ENCODE results near the gene PAM16. TPM values are rescaled to one million over a fixed set of nuclear protein-coding genes. Genes with fewer than 3 reads are reported as not detected.

The PAM16 gene
- total RNA-seq, 1 experiment from 2014 or later = 117 TPM

- ChIA-PET CTCF (interaction anchor here (0.5 to 2.0 kb wide), 7 partner anchors 9 to 280 kb away, joined by 3 to 5 read pairs (median 3); no protein-coding TSS in a partner anchor), POLR2A (interaction anchor here (0.8 to 1.2 kb wide), 2 partner anchors 9 to 135 kb away, joined by 3 to 4 read pairs; no protein-coding TSS in a partner anchor)
- no peak overlapping the region for H3K27ac Mint-ChIP-seq (ENCODE audit: low read depth, unreplicated experiment)
- H3K4me3 Mint-ChIP-seq (ENCODE audit: unreplicated experiment) = no peak overlapping the region
- TF ChIP-seq CTCF (IDR thresholded peaks at IDR 0.05; ENCODE audit: unreplicated experiment) = no peak
- no peaks in the 10 kb centered on the region for H3K4me1 Mint-ChIP-seq (ENCODE audit: insufficient read depth, unreplicated experiment)
- no peak for DNase-seq (ENCODE audit: unreplicated experiment)
- no peaks in the 10 kb centered on the region for H3K9me3 Mint-ChIP-seq (ENCODE audit: unreplicated experiment)
- BruUV-seq (replicated peaks) = no TSS peak
- no peaks in the 10 kb centered on the region for H3K27me3 Mint-ChIP-seq (ENCODE audit: insufficient read depth, unreplicated experiment)
- peaks cover 54% of the 10 kb centered on the region for H3K36me3 Mint-ChIP-seq (ENCODE audit: insufficient read depth, unreplicated experiment)
- intact Hi-C loops (cut with micrococcal nuclease) = no loop called here
These were observed 11.7 kb downstream of the PAM16 start for GRCh38 chr16:4339455-4339854.

GRCh38 chr16:4338712-4339299 is 12.3 kb downstream of the PAM16 start:
- peaks cover 55% of the 10 kb centered on the region for H3K36me3 Mint-ChIP-seq (ENCODE audit: insufficient read depth, unreplicated experiment)
- no peak for TF ChIP-seq CTCF (IDR thresholded peaks at IDR 0.05; ENCODE audit: unreplicated experiment)
- BruUV-seq (replicated peaks) = TSS peak; percentile 18
- H3K4me3 Mint-ChIP-seq (ENCODE audit: unreplicated experiment) = no peak overlapping the region
- DNase-seq (ENCODE audit: unreplicated experiment) = no peak
- H3K27me3 Mint-ChIP-seq (ENCODE audit: insufficient read depth, unreplicated experiment) = no peaks in the 10 kb centered on the region
- no peaks in the 10 kb centered on the region for H3K4me1 Mint-ChIP-seq (ENCODE audit: insufficient read depth, unreplicated experiment)
- intact Hi-C loops (cut with micrococcal nuclease) = no loop called here
- CTCF ChIA-PET = interaction anchor here (0.5 to 1.3 kb wide), 4 partner anchors 9 to 279 kb away, joined by 3 to 4 read pairs (median 3); no protein-coding TSS in a partner anchor
- H3K9me3 Mint-ChIP-seq (ENCODE audit: unreplicated experiment) = no peaks in the 10 kb centered on the region
- POLR2A ChIA-PET = interaction anchor here (0.8 to 1.2 kb wide), 2 partner anchors 9 to 134 kb away, joined by 3 to 4 read pairs; no protein-coding TSS in a partner anchor
- H3K27ac Mint-ChIP-seq (ENCODE audit: low read depth, unreplicated experiment) = no peak overlapping the region

- no peak overlapping the region for H3K27ac Mint-ChIP-seq (ENCODE audit: low read depth, unreplicated experiment)
These were observed 13.0 kb downstream of the PAM16 start for GRCh38 chr16:4338125-4338582.

More at GRCh38 chr16:4338125-4338582, 13.0 kb downstream of the PAM16 start:
- Mint-ChIP-seq H3K4me3 (ENCODE audit: unreplicated experiment) (no peak overlapping the region), H3K4me1 (ENCODE audit: insufficient read depth, unreplicated experiment) (no peaks in the 10 kb centered on the region), H3K27me3 (ENCODE audit: insufficient read depth, unreplicated experiment) (no peaks in the 10 kb centered on the region), H3K9me3 (ENCODE audit: unreplicated experiment) (no peaks in the 10 kb centered on the region), H3K36me3 (ENCODE audit: insufficient read depth, unreplicated experiment) (peaks cover 61% of the 10 kb centered on the region)
- CTCF ChIA-PET = no interaction called here
- intact Hi-C loops (cut with micrococcal nuclease) = no loop called here
- POLR2A ChIA-PET = interaction anchor here (1.2 kb wide), 1 partner anchor 8 kb away, joined by 4 read pairs; no protein-coding TSS in a partner anchor
- no peak for TF ChIP-seq CTCF (IDR thresholded peaks at IDR 0.05; ENCODE audit: unreplicated experiment)
- DNase-seq (ENCODE audit: unreplicated experiment) = no peak
- BruUV-seq (replicated peaks) = no TSS peak
